ENCODE data around the gene C12orf75.
"Not testable (repeated sequence)": the region's sequence is repeated elsewhere in the genome, so short reads cannot be mapped to it uniquely, and the experiment has no call there.

The C12orf75 gene

DNA sequence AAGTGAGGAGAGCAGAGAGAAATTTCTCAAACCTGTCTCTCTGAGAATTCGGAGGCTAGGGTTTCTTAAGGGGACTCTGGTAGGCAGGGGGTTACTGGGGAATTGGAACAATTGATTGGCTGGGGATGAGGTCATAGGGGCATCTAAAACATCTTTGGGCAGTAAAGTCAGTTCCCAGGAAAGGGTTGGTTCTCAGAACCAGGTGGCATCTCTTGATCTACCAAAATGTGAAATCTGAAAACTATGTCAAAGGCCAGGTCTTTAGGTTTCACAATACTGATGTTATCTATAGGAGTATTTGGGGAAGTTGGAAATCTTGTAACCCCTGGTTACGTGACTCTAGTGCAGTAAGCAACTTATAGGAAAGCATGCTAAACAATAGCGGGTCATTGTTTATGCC is 6.9 kb downstream of the C12orf75 start:
- no peak for DNase-seq

DNA sequence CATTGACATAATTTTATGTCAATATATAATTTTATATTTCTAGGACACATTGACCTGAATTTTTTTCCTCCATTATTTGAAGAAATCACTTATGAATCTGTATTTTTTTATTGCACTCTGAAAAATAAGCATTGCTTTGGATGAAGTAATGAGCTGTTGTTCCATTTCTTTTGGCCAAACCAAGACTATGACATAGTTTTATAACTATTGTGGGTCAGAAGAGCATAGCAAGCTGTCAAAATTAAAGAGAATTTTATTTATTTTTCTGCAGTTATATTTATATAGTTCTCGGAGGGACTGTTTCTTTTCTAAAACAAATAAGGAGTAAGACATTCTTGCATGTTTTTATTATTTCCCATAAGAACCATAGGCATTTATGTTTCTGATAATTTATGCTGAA is 8.5 kb downstream of the C12orf75 start:
- no peak for DNase-seq

DNA sequence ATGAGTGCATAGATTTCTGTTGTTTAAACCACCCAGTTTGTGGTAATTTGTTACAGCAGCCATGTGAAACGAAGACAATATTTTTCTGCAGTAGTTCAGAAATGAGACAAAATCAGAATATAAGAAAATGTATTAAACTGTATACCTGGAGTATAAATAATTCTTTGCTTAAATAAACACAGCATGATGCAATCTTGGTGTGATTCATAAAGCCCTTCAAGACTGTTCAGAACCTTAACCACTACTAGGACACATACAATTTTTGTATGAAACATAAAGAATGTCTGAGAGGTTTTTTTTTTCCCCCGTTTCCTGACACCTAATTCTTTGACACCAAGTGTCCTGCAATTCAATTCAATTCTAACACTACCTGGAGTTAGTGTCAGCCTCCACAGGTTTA is 10.5 kb downstream of the C12orf75 start:
- no peak for DNase-seq

DNA sequence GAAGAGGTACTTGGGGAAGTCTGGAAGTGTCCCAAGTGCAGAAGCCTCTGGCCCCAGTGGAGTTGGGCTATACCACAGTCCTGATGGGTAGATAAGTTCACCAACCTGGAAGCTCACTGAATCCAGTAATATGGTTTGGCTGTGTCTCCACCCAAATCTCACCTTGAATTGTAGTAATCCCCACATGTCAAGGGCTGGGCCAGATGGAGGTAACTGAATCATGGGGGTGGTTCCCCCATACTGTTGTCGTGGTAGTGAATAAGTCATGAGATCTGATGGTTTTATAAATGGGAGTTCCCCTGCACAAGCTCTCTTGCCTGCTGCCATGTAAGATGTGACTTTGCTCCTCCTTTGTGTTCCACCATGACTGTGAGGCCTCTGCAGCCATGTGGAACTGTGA is 11.1 kb downstream of the C12orf75 start:
- not testable (repeated sequence) for DNase-seq

DNA sequence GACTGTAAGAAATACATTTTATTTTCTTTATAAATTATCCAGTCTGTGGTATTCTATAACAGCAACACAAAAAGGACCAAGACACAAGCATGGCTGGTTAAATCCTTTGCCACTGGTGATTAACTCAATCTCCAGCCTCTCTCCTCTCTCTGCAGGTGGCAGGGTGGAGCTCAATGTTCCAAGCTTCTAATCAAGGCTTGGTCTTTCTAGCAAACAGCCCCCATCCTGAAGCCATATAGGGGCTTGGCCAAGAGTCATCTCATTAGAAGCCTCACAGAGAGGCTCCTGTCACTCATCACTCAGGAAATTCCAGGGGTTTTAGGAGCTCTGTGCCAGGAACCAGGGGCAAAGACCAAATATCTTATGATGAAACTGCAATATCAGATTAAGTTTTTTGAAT is 12.0 kb downstream of the C12orf75 start:
- no peak for DNase-seq

DNA sequence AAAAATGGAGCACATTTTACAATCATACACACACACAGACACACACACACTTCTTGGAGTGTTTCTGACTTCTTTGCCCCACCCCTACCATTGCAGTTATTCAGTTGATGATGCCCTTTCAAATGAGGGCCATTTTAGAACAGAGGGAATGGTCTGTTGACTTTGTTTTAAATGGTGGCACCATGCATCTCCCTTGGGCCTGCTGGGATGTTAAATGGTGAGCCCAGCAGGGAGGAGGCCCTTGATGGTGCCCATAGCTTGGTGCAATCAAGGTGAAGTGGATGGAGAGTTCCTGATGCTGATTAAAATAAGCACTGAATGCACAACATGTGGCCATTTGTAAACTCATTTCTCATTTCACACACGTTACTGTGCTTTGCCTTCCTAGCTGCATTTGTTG is 13.3 kb downstream of the C12orf75 start:
- DNase-seq: no peak

DNA sequence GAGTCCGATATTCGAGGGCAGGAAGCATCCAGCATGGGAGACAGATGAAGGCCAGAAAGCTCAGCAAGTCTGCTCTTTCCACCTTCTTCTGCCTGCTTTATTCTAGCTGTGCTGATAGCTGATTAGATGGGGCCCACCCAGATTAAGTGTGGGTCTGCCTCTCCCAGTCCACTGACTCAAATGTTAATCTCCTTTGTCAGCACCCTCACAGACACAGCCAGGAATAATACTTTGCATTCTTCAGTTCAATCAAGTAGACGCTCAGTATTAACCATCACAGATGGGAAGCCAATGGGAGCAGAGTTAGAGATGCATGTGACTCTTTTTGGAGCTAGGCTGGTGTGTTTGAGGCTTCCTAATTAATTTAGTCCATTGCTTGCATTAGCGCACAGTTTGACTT is 17.0 kb downstream of the C12orf75 start:
- DNase-seq: no peak

DNA sequence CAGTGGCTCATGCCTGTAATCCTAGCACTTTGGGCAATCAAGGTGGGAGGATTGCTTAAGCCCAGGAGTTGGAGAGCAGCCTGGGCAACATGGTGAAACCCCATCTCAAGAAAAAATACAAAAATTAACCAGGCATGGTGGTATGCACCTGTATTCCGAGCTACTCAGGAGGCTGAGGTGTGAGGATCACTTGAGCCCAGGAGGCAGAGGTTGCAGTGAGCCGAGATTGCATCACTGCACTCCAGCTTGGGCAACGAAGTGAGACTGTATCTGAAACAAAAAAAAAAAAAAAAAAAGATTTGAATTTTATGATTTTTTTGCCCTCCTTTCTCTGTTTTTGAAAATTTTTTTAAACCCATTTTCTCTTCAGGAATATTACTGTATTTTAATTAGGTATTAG is 17.7 kb downstream of the C12orf75 start:
- no peak for DNase-seq

DNA sequence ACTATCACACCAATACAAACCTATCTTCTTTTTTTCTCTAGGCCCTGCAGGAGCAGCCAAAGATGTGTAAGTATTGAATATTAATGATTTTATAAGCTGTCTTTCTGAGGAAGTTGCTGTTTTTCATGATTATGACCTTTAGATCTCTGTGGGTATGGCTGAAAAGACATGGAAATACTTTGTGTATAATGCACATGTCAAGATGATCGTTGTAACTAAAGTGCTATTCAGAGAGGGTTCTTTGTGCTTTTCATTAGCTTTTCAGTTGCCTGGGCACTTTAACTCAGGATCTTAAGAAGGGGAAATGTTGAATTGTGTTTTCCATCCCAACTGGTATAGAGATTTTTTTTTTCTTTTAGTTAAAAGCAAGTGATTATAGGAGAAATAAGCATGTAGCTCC is 18.1 kb downstream of the C12orf75 start:
- DNase-seq: no peak

DNA sequence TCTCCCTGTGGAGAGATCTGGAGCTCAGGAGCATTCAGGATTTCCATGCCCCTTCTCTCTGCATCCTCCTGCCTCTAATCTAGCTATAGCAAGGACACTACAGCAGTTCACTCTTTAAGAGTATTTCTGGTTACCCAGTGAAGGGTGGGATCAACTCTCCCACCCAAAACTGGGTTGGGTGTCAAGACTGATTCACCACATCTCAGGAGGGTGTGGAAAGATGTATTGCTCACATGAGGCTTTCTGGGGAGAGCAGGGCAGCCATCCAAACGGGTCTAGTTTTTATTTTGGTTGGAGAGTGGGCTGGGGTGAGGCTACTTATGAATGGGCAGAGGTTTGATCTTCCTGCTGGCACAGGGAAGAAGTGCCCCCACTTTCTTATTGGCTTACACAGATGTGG is 18.6 kb downstream of the C12orf75 start:
- no peak for DNase-seq

DNA sequence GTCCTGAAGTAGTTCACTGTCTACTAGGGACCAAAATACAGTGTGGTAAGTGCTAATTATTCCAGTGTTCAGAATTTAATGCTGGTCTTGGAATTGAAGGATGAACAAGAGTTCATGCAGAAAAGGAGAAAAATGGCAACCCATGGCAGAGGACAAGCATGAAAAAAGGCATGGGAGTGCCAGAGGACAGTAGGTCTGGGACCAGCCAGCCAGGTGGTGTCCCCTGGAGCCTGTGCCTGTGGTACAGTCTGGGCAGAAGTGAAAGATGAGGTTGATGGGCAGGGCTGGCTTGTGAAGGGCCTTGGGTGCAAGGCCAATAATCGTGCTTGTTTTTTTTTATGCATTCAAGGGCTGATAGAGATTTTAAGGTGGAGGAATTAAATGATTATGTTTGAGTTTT is 21.0 kb downstream of the C12orf75 start:
- no peak for DNase-seq

DNA sequence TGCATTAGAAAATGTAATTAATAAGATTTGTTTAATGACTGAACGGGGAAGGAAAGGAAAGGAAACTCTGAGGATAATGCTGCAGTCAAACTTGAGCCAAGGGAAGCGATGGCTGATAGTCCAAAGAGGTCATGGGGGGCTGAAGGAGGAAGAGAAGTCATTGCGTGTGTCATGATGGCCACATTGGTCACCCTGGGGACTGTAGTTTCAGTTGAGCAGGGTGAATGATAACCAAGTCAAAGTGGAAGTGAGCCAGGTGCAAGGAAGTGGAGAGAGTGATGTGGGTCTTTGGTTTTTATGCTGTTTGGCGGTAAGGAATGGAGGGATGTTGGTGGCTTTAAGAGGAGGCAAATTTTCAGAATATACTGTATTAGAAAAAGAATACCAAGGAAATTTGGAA is 21.6 kb downstream of the C12orf75 start:
- DNase-seq: no peak

DNA sequence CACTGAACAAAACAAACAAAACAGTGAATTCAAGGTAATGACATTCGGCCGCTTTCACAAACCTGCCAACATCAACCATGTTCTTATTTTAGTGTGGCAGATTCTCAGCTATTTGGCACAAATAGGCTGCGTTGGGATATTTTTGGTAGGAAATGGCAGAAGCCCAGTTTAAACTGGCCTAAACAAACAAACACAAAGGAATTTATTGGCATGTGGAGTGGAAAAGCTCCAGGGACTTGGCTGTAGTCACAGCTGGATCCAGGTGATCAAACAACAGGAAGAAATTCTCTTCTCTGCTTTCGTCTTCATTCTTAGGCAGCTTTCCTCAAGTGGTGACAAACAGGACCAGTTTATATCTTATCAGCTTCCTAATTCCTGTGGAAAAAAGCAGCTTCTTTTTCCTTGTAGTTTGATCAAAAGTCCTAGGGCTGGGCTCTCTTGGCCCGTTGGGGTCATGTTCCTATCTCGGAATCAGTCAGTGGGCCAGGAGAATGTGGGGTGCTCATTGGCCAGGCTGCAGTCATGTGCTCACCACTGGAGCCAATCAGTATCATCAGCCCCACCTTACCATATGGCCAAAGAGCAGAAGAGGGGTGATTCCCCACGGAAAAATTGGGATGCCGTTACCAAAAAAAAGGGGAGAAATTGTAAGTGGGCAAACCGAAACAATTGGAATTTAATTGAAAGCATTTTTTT is 22.6 kb downstream of the C12orf75 start:
- no peak for DNase-seq

DNA sequence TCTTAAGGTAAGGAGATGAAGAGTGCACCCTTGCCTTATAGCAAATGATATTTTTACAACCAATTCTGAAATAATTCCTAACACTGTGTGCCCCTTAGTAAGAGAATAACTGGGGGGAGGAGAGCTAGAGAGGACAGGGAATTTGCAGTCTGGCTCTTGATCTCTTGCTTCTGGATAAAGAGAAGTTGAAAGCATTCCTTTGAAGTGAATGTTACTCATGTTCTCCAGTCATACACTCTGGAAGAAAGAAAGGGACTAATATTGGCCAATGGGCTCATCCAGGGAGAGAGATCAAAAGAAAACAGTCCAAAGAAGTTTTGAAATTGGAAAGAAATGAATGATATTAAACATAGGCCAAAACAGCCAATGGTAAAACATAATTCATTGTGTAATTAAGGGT is 25.3 kb downstream of the C12orf75 start:
- DNase-seq: no peak

DNA sequence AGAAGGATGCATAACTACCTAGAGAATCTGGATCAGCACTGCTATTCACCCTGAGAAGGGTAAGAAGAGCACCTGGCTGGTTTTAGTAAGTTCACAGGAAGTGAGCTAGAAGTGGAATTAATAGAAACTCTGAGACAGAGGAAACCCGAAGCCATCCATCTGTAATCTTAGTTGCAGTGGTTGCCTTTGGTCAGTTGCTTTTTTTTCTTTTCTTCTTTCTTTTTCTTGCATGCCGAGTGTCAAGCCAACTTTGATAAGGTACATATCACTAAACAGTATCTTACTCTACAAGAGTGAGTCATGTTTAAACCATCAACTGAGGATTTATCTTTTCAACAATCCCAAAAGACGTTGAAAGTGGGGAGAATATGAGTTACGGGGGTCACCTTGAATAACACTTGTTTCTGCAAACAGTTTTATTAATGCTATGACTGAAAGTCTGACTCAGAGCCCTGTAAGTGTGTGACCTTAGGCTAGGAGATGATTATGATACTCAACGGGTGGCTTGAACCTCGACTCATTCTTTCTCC is 26.7 kb downstream of the C12orf75 start:
- no peak for DNase-seq

DNA sequence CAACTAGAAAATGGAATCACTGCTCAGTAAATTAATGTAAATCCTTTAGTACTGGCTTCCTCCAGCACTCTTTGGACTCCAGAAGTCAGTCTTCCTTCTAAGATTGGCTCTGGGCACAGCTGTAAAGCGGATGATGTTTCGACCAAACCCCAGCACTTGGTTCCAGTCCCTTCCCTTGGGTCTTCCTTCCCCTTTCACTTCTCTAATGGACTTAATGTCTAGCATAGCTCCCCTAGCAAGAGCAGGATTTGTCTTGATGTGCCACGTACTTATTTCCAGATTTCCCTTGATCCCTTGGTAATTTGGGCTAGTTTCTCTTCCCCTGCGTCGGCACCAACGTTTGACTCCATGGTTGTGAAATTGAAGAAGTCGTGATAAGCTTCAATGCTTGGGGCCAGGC is 28.3 kb downstream of the C12orf75 start:
- DNase-seq: no peak

DNA sequence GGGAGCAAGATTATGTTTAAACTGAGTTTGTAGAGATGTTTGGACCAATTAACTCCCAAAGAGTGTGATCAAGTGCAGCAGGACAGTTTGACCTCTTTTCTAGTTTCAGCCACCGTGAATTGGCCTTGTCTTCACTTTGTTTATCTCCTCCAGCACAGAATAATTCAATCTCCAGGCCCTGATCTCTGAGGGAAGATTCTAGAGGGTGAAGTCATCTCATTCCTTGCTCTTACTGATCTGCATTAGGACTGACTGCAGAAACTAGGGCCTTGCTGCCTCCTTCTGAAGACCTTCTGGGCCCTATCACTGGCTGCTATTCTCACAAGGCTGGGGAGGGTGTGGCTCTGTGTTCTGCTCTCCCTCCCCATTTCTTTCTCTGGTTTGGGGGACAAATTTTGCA is 29.4 kb downstream of the C12orf75 start:
- no peak for DNase-seq

DNA sequence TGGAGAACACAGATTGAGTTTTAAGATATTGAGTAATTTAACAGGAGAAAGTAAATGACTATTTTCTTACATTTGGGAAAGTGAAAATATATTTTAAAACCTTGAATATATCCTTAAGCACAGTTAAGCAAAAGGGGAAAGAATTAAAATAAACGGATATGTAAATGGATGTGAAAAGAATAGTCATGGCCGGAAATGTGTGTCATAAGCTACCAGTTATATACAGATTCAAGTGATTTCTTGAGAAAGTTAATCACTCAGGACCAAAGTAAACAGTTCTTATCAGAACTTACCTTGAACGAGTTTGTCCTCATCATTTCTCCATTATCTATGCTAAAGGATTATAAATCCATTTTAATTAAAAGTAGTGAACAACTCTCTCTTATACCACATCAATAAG is 33.4 kb downstream of the C12orf75 start:
- DNase-seq: no peak

DNA sequence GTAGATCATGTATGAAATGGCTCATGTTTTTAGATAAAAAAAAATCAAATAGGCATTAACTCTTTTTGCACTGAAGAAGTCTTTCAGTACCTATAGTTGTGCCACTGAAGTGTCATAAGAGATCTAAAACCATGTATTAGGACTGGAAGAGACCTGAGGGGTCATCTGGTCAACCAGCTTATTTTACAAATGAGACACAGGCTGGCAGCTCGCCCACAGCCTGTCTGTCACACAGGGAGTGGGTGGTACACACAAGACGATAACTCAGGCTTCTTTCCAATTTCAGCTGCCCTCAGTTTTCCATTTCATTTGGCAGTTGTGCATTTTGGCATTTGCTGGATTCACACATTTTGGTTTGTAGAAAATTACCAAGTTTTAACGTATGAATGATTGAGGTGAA is 34.7 kb downstream of the C12orf75 start:
- no peak for DNase-seq

DNA sequence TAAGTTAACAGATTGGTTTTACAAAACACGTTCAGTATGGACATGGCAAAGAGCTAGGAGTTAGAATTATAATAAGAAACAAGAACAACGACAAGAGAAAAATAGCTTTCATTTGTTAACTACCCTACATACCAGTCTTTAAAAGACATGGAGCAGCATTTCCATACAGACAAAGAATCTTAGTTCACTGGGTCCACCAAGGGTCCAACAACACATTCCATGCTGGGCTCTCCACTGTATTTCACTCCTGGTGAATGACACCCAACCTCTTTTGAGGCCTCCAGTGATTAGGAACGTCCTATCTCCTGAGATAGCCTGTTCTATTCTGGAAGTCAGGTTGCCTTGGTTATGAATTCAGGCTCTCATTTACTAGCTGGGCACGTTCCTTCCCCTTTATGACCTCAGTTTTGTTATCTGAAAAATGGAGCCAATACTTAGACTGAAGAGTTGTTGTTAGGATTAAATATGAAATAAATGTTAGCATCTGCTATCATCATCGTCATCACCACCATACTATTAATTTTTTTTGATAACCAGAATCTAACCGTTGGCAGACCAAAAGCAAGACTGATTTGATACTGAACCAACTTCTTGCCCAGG is 37.7 kb downstream of the C12orf75 start:
- DNase-seq: no peak

DNA sequence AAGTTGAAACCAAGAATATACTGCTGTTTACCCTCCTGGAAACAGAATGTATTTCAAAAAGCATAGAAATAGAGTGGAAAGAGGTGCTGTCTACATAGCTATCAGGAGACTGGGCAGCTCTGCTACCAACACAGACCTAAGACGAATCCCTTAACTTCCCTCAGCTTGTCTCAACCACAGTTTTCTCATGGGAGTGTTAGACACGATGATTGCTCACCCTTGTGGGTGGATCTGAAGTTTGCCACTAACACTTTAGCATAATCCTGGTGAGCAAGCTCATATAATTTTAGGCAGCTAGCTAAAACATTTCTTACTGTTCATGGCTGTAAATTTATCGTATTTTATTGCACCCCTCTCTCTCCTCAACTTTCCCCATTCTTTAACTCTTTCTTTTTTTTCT is 38.5 kb downstream of the C12orf75 start:
- no peak for DNase-seq

DNA sequence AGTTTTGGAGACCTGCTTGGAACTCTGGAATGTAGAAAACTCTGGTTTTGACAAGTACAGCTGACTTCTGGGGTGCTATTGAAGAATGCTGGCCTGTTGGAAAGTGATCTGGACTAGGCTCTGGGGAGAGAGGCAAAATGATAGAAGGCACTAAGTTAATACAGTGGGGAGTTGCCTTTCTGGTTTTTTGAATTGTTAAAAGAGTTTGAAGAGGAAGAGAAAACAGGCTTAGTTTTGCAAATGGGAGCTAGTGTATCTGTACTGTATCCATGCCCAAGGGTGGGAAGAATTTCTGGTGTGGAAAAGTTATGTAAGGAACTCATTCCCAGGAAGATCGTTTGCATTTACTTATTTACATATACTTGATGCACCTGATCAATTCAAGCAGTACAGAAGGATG is 43.8 kb downstream of the C12orf75 start:
- DNase-seq: no peak

DNA sequence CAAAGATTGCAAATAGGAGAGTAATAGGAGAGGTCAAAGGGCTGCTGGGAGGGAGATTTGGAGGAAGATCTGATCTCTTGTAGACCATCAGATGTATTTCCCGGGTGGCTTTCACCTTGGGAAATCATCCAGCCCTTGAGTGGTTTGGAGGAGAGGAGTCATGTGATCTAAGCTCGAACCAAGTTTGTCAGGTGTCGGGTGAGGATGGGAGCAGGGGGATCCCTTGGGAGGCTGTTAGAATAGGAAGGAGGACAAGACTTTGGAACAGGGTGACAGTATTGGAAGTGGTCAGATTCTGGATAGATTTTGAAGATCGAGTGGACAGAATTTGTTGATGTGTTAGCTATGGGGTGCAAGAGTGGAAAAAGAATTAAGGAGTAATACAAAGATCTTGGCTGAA is 46.6 kb downstream of the C12orf75 start:
- no peak for DNase-seq

DNA sequence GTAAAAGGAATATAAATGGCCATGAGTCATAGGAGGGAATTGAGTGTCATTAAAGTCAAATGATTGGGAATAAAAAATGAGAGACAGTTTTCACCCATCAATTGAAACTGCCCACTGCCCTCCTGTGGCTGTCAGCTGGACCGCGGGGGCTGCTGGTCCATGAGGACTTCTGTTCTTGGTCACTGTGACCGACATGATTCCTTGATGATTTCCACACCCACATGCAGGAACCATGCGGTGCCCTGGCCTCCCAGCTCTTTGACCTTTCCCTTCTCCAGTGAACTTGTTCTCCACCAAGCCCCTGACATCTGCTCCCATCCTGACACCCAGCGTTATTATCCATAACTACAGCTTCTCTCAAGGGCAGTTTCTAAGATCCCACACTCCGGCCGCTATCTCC is 48.4 kb downstream of the C12orf75 start:
- no peak for DNase-seq

All from stimulated activated CD4-positive, alpha-beta T cell treated with anti-CD3 and anti-CD28 coated beads, Interleukin-4, amount 100 ng/mL, for 4 hours (primary cell).